HG03097 (cell line): Measurements from ENCODE around the gene GAMT.

Experiments
- ATAC-seq: cut with Tn5 transposase; IDR thresholded peaks from one replicate; pipeline ENCODE4 v1.9.1; 2021; ENCODE audit not compliant: unreplicated experiment, low FRiP score

GAMT gene

GRCh38 chr19:1387684-1388636 lies 13.4 kb downstream of the GAMT start:
- no peak for ATAC-seq

DNA sequence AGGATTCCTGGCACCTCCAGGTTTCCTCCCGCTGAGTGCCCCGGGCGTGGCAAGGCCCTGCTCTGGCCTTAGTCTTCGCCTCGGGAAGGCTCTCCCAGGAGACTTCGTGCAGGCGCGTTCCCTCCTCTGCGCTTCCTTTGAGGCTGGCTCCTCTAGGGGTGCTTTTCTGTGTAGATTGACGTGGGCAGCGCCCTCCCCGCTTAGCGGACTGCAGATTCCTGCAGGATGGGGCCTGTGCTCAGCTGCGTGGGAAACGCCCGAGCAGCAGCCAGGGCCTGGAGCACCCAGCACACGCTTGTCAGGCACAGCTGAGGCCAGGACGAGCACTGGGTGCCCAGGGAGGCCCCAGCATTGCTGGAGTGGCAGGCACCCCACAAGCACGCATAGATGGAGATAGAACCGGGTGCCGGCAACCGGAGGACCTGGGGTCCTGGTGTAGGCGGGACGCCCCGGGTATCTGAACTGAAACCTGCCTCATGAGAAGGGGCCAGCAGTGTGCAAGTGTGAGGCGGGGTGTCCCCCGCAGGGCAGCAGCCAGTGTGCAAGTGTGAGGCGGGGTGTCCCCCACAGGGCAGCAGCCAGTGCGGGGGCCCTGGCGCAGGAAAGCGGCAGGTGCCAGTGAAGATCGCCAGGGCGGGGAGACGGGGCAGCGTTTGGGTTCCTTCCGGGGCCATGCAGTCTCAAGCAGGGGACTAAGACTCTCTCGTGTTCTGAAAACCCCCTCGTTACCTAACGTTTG lies 14.2 kb downstream of the GAMT start:
- ATAC-seq: no peak

- no peak for ATAC-seq
Observed at GRCh38 chr19:1385816-1386215, 15.5 kb downstream of the GAMT start.

DNA sequence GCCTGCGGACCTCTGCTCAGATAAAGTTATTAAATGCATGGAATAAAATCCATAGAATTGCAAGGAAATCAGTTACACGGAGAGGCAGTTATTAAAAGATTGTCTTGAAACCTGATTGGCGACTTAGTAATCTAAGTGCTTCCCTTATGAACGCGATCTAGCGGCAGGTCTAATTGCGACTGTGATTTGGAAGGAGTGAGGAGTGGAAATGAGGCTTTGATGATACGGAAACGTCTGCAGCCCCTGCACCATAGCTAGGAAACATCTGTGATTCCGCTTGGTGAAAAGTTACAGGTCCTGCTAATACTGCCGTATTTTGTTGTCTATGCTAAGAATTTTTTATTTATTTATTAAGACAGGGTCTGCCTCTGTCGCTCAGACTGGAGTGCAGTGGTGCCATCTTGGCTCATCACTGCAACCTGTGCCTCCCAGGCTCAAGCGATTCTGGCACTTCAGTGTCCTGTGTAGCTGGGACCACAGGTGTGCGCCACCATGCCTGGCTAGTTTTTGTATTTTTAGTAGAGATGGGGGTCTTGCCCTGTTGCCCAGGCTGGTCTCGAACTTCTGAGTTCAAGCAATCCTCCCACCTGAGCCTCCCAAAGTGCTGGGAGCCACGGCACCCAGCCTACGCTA lies 16.7 kb downstream of the GAMT start:
- ATAC-seq: no peak

- no peak for ATAC-seq
Observed at GRCh38 chr19:1384085-1384462, 17.3 kb downstream of the GAMT start.

DNA sequence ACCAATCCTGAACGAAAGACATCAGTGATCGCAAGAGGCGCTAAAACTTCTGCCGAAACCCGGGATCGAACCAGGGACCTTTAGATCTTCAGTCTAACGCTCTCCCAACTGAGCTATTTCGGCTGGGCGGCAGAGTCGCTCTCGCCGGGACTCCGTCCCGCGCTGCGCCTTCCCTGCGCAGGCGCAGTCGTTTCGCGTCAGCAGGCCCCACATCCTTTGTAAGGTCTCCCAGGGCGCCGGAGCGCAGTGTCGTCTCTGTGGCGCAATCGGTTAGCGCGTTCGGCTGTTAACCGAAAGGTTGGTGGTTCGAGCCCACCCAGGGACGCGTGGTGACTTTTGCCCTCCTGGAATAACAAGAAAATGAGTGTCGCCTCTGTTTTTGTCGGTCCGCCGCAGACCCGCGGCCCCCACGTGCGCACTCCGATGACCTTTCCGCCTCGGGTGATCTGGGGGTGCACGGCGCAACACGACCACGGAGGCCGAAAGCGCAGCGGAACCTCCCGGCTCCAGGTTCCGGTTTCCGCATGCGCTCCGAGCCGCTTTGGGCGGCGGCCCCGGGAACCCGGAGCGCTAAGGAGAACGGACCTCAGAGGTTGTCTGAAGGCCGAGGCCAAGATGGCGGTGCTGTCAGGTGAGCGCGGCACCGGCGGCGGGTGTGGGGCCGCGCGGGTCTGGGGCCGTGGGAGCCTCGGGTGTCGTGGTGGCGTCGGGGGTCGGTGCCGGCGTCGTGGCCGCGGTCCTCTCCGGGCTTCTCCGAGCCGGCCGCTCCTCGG lies 17.8 kb downstream of the GAMT start, which contains the start of gene NDUFS7:
Gene NDUFS7, plus strand, starts transcription at position 596 of the 773 bp plus-strand sequence. Its CDS starts 20 bp downstream, at position 616.
- ATAC-seq: peak; percentile 81

- ATAC-seq: no peak
Observed at GRCh38 chr19:1383017-1383311, 18.4 kb downstream of the GAMT start.

GRCh38 chr19:1382250-1382649 lies 19.1 kb downstream of the GAMT start:
- ATAC-seq: no peak

DNA sequence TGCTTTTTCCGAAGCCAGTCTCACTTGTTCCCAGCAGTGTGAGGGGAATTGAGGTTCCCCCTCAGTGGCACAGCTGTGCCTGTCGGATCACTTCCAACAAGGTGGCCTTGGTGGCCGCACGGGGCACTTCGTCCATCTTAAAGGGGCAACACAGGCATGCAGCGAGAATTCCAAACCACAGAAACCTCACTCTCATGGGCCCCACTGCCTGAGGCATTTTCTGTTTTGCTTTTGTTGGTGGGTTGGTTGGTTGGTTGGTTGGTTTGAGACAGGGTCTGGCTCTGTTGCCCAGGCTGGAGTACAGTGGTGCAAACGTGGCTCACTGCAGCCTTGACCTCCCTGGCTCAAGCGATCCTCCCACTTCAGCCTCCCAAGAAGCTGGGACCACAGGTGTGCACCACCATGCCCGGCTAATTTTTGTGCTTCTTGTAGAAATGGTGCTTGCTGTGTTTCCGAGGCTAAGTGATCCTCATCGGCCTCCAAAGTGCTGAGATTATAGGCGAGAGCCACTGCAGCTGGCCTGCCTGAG lies 21.3 kb downstream of the GAMT start:
- ATAC-seq: no peak

DNA sequence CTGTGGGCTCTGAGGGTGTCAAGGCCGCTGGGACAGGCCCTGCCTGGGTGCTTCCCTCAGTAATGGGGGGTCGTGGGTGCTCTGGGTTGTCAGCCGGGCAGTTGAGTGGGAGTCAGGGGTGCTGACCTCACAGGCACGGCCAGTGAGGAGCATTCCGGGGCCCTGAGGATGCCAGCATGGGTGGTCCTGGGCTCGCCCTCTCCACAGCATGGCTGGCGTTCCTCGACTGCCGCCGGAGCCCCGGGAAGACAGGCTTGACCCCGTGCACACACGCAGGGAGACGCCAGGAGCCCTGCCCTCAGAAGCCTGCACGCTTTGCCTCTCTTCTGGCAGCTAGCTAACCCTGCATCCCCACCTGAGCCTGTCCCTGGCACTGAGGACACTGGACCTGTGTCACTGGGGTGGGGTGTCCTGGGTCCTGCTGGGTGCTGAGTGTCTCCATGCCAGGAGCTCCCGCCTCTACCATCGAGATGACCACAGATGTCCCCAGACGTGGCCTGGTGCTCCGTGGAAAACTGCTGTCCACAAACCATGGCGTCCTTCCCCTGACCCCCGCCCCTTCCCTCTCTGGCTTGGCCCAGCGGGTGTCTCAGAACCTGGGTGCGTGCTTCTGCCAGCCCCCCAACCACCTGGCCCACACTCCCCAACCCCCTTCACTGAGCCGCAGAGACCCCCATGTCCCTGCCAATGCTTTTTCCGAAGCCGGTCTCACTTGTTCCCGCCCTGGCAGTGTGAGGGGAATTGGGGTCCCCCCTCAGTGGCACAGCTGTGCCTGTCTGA lies 22.0 kb downstream of the GAMT start:
- ATAC-seq: no peak

DNA sequence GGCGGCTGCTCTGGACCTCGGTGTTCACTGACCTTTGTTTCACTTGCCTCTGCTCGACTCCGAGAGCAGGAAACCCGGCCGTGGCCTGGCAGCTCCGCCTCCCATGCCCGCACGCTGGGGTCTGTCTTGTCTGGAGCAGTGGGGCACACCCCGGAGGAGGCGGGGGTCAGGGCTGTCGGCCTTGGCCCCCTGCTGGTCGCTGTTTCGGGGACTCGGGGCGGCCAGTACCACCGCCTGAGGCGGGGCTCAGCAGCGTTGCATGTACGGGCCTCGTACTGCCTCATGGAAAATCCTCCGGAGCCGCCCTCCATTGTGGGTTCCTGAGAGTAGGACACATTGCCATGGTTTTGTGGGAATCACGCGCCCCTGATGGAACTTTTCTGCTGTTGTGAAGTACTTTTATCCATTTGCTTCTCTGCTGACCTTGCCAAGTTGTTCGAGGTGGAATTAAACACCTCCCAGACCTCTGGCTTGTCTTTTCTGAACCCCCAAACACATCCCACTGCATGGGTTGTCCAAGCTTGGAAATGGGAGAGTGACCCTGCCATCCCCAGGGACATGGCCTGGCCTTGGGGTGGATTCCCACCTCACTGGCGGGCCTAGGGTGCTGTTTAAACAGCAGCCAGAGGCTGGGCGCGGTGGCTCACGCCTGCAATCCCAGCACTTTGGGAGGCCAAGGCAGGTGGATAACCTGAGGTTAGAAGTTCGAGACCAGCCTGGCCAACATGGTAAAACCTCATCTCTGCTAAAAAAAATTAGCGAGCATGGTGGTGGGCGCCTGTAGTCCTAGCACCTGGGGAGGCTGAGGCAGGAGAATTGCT lies 23.2 kb downstream of the GAMT start:
- ATAC-seq: no peak

DNA sequence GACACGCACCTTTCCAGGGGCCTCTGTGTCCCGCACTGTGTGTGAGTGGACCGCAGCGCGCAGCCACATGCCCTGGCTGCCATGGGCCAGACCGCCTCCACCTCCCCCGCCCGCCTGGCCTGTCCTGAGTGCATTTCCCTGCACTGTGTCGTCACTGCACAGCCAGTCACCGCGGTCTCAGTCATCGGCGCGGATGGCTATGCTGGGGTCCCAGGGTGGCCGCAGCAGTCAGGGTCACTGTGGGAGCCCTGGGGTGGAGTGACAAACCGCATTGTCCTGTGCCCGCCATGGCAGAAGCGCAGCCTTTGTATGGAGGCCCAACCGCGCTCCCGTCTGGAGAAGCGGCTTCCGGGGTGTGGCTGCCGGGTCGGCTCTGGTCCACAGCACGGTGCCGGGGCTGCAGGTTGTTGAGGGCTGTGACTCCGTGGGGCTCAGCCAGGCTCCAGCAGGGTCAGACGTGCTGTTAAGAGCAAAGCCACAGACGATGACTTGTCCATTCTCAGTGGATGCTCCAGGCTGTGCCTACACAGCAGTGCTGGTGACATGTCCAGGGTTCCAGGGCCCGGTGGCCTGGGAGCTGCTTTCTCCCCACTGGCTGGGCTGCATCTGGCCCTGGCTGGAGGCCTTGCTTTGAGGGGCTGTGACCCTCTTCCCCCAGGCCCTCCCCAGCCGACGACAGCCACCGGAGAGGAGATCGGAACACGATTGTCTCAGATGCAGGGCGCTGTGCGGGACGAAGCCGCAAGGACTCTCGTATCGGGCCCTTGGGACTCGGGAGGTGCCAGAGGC lies 24.0 kb downstream of the GAMT start:
- no peak for ATAC-seq

DNA sequence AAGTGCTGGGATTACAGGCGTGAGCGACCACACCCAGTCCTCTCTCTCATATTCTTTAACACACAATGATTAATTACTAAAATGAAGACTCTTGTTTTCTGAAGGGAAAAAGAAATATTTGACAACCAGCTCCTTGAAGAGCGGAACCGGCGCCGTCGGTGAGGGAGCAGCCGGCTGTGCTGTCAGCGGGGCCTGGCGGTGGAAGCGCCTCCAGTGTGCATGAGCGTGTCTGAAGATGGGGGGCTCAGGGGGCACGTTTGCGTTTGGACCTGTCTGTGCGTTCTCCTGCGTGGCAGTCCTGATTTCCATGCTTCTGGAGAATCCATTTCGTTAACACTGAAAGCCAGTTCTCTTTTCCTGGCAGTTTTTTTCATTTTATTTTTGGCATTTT lies 24.9 kb downstream of the GAMT start:
- ATAC-seq: no peak

DNA sequence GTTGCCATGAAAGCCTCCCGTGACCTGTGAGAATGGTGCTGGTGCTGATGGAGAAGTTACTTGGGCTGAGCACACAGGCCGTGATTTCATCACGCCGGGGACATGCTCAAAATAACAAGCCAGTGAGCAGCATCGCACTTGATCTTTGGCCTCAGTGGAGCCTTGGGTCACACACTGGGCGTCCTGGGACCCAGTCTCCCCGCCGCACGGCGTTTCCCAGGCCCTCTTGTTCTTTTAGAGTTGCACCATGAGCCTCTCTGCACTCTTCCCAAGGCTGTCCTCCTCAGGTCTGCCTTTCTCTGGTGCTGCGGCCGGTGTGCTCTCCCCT lies 27.1 kb downstream of the GAMT start:
- ATAC-seq: no peak

DNA sequence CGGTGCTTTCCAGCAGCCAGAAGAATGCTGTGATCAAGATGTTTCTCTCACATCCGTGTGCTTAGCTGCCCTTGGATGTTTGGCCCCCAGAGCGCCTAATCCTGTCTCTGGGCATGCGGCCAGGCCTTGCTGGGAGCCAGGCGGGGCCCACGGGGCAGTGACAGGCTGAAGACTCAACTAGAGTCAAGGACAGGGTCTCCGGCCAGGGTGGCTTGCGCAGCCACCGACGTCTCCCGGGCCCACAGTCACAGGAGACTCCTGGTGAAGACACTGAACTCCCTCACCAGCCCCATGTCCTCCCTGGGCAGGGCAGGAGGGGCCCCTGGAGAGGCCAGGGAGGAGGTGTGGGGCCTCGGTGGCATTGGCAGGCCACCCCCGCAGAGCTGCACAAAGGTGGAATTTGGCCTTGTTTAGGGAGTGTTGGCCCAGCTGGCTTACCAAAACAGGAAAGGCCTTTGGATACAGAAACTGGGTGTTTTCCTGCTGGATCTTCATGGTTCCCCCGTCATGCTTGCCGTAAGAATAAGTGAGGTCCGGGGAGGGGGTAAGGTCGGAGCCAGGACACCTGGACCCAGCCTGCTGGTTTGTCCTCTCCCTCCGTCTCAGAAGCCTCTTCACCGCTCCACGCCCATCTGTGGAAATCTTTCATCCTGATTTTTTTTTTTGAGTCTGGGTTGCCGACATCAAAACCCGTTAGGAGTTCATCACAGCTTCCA lies 27.6 kb downstream of the GAMT start:
- no peak for ATAC-seq

GRCh38 chr19:1373042-1373533 lies 28.3 kb downstream of the GAMT start:
- ATAC-seq: no peak

DNA sequence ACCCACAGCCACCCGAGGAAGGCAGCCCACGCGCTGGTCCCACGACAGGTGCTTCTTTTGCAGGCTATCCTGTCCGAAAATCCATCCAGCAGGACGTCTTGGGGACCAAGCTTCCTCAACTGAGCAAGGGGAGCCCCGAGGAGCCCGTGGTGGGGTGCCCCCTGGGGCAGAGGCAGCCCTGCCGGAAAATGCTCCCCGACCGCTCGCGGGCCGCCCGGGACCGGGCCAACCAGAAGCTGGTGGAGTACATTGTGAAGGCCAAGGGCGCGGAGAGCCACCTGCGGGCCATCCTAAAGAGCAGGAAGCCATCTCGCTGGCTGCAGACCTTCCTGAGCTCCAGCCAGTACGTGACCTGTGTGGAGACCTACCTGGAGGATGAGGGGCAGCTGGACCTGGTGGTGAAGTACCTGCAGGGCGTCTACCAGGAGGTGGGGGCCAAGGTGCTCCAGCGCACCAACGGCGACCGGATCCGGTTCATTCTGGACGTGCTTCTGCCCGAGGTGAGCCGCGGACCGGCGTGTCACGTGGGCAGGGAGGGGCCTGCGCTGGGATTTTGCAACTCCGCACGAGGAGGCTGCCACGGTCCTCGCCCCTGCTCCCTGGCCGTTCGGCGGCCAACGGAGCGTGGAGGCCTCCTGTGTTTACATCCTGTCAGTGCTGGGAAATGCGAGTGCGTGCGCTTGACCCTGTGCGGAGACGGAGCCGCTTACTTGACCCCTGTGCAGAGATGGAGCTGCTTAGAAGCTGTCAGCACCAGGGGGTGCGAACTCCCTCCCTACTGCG lies 30.6 kb downstream of the GAMT start:
- ATAC-seq: no peak
